Measurements from ENCODE around the gene HRH1. TPM values are rescaled to one million over a fixed set of nuclear protein-coding genes. Genes with fewer than 3 reads are reported as not detected.

HRH1 gene
- total RNA-seq, 1 donor, result 9.8 TPM

GRCh38 chr3:11143476-11143875, 10.8 kb upstream of the HRH1 start:
- no peaks in the 10 kb centered on the region for H3K36me3 ChIP-seq (ENCODE audit: insufficient read depth, low read length)
- H3K4me2 ChIP-seq (ENCODE audit: insufficient read depth, low read length), result no peak overlapping the region
- H3K27me3 ChIP-seq (ENCODE audit: insufficient read depth, low read length), result no peaks in the 10 kb centered on the region
- H3K4me3 ChIP-seq (ENCODE audit: insufficient read depth, low read length), result no peak overlapping the region
- peak overlapping the region; percentile 45 for H3K27ac ChIP-seq (ENCODE audit: low read depth, low read length)
- peak overlapping the region; percentile 6 for H2AFZ ChIP-seq (ENCODE audit: low read length)
- peaks cover 40% of the 10 kb centered on the region for H3K4me1 ChIP-seq (ENCODE audit: insufficient read depth, low read length)
- no peaks in the 10 kb centered on the region for H3K79me2 ChIP-seq (ENCODE audit: insufficient read depth, low read length)
- TF ChIP-seq CTCF (IDR thresholded peaks at IDR 0.05; ENCODE audit: extremely low read depth, low read depth, low read length), result no peak
- no peaks in the 10 kb centered on the region for H4K20me1 ChIP-seq (ENCODE audit: insufficient read depth, low read length)
- no peak for DNase-seq (ENCODE audit: insufficient read length, low spot score, missing footprints)
- no peaks in the 10 kb centered on the region for H3K9me3 ChIP-seq (ENCODE audit: low read depth, low read length)

GRCh38 chr3:11144996-11145395, 9.3 kb upstream of the HRH1 start:
- Histone ChIP-seq H3K36me3 (ENCODE audit: insufficient read depth, low read length) (no peaks in the 10 kb centered on the region), H3K9me3 (ENCODE audit: low read depth, low read length) (no peaks in the 10 kb centered on the region), H3K4me1 (ENCODE audit: insufficient read depth, low read length) (peaks cover 34% of the 10 kb centered on the region), H3K27me3 (ENCODE audit: insufficient read depth, low read length) (no peaks in the 10 kb centered on the region), H3K4me3 (ENCODE audit: insufficient read depth, low read length) (no peak overlapping the region), H2AFZ (ENCODE audit: low read length) (peak overlapping the region; percentile 13), H3K27ac (ENCODE audit: low read depth, low read length) (peak overlapping the region; percentile 88), H4K20me1 (ENCODE audit: insufficient read depth, low read length) (no peaks in the 10 kb centered on the region), H3K4me2 (ENCODE audit: insufficient read depth, low read length) (no peak overlapping the region), H3K79me2 (ENCODE audit: insufficient read depth, low read length) (no peaks in the 10 kb centered on the region)
- no peak for DNase-seq (ENCODE audit: insufficient read length, low spot score, missing footprints)
- TF ChIP-seq CTCF (IDR thresholded peaks at IDR 0.05; ENCODE audit: extremely low read depth, low read depth, low read length), result no peak

- peak; percentile 81 for DNase-seq (ENCODE audit: insufficient read length, low spot score, missing footprints)
- no peaks in the 10 kb centered on the region for H3K27me3 ChIP-seq (ENCODE audit: insufficient read depth, low read length)
- H2AFZ ChIP-seq (ENCODE audit: low read length), result no peak overlapping the region
- no peak overlapping the region for H3K4me3 ChIP-seq (ENCODE audit: insufficient read depth, low read length)
- peak overlapping the region; percentile 41 for H3K4me2 ChIP-seq (ENCODE audit: insufficient read depth, low read length)
- H3K27ac ChIP-seq (ENCODE audit: low read depth, low read length), result peak overlapping the region; percentile 88
- no peaks in the 10 kb centered on the region for H3K79me2 ChIP-seq (ENCODE audit: insufficient read depth, low read length)
- H3K4me1 ChIP-seq (ENCODE audit: insufficient read depth, low read length), result peaks cover 26% of the 10 kb centered on the region
- TF ChIP-seq CTCF (IDR thresholded peaks at IDR 0.05; ENCODE audit: extremely low read depth, low read depth, low read length), result no peak
- no peaks in the 10 kb centered on the region for H3K36me3 ChIP-seq (ENCODE audit: insufficient read depth, low read length)
- H3K9me3 ChIP-seq (ENCODE audit: low read depth, low read length), result no peaks in the 10 kb centered on the region
- H4K20me1 ChIP-seq (ENCODE audit: insufficient read depth, low read length), result no peaks in the 10 kb centered on the region
These were observed 8.4 kb upstream of the HRH1 start for GRCh38 chr3:11145888-11146287.

- H3K27ac ChIP-seq (ENCODE audit: low read depth, low read length), result peak overlapping the region; percentile 88
- H4K20me1 ChIP-seq (ENCODE audit: insufficient read depth, low read length), result no peaks in the 10 kb centered on the region
- H2AFZ ChIP-seq (ENCODE audit: low read length), result no peak overlapping the region
- no peaks in the 10 kb centered on the region for H3K9me3 ChIP-seq (ENCODE audit: low read depth, low read length)
- no peak for DNase-seq (ENCODE audit: insufficient read length, low spot score, missing footprints)
- no peak overlapping the region for H3K4me3 ChIP-seq (ENCODE audit: insufficient read depth, low read length)
- no peaks in the 10 kb centered on the region for H3K79me2 ChIP-seq (ENCODE audit: insufficient read depth, low read length)
- H3K27me3 ChIP-seq (ENCODE audit: insufficient read depth, low read length), result no peaks in the 10 kb centered on the region
- H3K36me3 ChIP-seq (ENCODE audit: insufficient read depth, low read length), result no peaks in the 10 kb centered on the region
- H3K4me2 ChIP-seq (ENCODE audit: insufficient read depth, low read length), result no peak overlapping the region
- TF ChIP-seq CTCF (IDR thresholded peaks at IDR 0.05; ENCODE audit: extremely low read depth, low read depth, low read length), result no peak
- H3K4me1 ChIP-seq (ENCODE audit: insufficient read depth, low read length), result peaks cover 26% of the 10 kb centered on the region
These were observed 7.3 kb upstream of the HRH1 start for GRCh38 chr3:11146773-11147660.

All from osteoblast (primary cell).